Activated naive CD4-positive, alpha-beta T cell treated with Interleukin-2 at 50 U/mL for 16 hours (primary cell): ENCODE results near the gene ANKRD33B.
"Not testable (repeated sequence)": the region's sequence is repeated elsewhere in the genome, so short reads cannot be mapped to it uniquely, and the experiment has no call there.

Experiments
- DNase-seq: peaks from one replicate; pipeline ENCODE4 v3.0.0-alpha.2; 2020

ANKRD33B gene

DNA sequence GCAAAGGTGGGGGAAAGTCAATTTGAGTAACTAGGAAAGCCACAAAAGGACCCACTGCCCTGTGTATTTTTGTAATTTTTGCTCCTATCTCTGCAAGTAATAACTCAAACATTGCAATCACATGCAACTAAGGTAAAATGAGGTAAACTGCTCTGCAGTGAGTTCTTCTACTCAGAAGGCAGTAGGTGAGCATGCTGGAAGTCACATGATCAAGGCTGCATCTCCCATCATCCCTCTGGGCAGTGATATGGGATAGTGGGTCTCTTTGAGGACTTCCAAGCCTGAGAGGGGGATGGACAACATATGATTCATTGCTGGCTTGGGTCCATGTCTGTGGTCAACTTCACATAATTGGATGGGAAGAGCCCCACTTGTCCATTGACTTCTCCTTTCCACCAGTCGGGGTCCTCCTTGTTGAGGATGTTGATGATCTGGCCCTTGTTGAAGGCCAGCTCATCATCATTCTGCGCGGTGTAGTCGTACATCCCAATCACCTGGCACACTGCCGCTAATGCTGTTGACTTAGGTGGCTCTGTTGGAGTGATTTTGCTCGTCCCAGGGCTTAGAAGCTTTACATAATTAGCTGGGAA lies 100.4 kb downstream of the ANKRD33B start:
- not testable (repeated sequence) for DNase-seq

DNA sequence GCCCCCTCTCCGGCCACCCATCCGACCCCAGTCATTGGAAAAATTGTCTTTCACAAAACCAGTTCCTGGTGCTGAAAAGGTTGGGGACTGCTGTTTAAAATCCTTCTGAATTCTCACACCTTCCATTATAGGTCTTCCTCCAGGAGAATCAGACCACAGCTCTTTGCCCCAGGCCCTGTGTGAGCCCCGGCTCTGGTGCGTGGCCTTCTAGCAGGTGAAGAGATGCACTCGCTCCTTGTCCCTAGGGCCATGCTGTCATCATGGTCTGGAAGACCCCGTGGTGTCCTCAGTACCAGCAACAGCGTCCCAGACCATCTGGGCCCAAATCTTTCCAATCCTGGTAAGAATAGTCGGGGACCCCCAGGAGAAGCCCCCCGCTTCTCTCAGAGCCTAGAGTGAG lies 101.9 kb downstream of the ANKRD33B start:
- no peak for DNase-seq

- DNase-seq: no peak
Measured at GRCh38 chr5:10666531-10667299, 102.8 kb downstream of the ANKRD33B start.

- no peak for DNase-seq
Measured at GRCh38 chr5:10667431-10668057, 103.7 kb downstream of the ANKRD33B start.

GRCh38 chr5:10668697-10669096 lies 104.8 kb downstream of the ANKRD33B start:
- no peak for DNase-seq

DNA sequence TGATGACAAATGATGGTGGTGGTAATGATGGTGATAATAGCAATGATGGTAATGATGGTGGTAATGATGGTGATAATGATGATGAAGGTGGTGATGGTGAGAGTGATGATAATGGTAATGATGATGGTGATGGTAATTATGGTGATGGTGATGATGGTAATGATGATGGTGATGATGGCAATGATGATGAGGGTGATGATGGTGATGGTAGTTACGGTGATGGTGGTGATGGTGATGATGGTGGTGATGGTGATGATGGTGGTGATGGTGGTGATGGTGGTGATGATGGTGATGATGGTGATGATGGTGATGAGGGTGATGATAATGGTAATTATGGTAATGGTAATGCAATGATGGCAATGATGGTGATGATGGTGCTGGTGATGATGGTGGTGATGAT lies 106.1 kb downstream of the ANKRD33B start:
- DNase-seq: no peak

DNA sequence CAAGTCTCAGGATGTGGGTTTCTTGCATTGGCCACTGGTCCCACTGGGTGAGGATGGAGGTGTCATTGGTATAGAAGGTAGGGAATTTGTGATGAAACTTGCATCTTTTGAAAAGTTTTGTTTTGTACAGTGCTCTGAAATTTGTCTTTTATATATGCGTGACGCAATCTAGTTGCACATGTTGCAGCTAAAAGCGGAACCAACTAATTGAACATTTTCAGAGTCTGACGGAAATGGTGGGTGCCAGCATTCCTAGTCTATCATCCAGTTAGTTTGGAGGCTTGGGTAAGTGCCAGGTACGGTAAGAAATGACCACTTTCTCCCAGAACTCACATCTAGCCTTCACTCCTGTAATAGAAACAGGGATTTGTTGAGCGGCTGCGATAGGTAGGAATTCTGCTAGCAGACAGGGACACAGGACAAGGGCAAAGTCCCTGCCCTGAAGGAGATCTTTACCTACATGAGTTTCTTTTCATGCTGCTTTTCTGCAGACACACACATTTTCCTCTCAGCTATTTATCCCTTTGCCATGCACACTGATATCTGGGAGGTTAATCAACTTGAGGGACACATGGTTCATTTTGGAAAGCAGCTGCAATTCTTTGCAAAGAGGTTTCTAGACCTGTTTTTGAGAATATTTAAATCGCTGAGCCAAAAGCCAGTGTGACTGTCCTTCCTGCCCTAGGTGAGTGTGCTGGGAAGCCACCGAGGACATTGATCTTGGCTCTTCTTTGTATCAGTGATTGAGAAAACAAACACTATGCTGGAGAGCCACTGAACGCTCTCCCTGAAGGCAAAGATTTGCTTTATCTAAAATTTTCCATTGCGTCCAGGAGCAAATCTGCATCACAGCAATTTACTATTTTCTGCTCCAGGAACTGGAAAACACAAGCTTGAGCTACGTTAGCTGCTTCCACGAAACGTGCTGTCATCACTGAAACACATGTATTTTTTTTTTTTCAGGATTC lies 107.5 kb downstream of the ANKRD33B start:
- DNase-seq: no peak

DNA sequence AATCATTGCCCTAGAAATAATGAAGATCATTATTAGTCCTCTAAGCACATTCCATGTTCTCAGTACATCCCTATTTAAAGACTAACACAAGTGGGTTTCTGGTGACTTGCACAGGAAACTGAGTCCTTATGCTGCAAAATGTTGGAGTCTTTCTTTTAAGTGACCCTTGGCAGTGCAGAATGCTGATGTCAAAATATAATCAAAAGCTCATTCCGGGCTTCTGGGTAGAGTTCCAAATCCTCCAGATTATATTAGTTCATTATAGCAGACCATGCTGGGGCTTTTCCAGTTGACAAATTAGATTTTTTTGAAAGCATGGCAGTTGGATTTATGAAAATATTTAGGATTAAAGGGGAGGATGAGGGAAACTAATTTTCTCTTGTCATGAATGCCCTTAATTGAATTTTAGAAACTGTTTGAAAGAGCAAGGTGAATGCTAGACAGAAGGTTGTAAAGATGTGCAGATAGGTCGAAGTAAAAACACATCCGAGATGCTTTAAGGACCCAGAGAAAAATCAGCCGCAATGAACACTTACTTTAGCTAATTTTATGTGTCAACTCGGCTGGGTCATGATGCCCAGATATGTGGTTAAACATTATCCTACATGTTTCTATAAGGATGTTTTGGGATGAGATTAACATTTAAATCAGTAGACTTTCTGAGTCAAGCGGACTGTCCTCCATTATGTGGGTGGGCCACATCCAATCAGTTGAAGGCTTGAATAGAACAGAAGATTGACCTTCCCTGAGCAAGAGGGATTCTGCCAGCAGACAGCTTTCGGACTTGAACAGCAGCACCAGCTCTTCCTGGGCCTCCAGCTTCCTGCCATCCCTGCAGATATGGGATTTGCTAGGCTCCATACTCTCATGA lies 108.5 kb downstream of the ANKRD33B start:
- no peak for DNase-seq

DNA sequence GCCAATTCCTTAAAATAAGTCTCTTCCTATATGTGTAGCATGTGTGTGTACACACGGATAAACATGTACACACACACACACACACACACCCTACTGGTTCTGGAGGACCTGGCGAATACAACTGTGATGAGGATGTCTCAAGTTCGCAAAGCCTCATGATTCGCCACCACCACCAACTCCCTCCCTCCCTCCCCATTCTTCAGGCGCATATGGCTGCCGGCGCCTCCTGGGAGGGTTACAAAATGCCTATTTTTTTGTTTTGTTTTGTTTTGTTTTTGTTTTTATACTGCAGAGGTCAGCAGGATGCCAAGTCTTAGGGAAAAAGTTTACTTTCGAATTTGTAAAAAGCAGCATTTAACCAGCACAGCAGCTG lies 109.1 kb downstream of the ANKRD33B start:
- no peak for DNase-seq

DNA sequence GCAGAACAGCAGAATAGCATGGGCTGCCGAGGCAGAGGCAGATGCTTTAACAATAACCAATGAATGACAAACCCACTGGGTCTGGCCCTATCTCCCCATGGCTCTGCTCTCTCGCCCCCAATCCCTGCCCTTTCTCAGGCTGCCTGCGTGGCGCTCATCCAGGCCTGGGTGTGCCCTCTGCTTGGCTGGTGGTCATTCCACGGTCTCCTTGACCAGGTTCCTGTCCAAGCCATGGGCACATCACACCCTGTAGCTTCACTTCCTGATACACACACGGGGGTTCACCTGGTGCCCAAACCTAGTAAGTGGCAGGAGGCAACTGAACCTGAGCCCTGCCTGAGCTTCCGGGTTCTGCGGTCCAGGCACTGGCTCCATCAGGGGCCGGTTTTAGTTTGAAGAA lies 109.5 kb downstream of the ANKRD33B start:
- no peak for DNase-seq

DNA sequence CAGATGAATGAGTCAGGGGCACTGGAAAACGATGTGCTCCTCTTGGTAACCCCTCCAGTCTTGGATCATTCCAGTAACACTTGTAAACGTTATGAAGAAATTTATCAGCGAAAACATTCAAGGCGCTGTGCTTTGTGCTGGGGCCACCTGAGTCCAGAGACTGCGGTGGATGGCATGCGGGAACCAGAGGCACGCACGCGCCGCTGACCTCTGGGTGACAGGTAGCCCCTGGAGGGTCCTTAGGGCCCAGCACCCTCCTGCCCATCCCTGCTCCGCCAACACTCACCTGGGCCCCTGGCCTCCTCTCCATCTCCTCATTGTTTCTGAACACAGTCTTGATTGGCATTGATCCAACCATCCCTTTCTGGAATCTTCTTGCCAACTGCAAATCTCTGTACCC lies 110.2 kb downstream of the ANKRD33B start:
- DNase-seq: no peak

- DNase-seq: no peak
Measured at GRCh38 chr5:10674582-10674981, 110.7 kb downstream of the ANKRD33B start.

GRCh38 chr5:10675177-10675700 lies 111.4 kb downstream of the ANKRD33B start:
- no peak for DNase-seq

DNA sequence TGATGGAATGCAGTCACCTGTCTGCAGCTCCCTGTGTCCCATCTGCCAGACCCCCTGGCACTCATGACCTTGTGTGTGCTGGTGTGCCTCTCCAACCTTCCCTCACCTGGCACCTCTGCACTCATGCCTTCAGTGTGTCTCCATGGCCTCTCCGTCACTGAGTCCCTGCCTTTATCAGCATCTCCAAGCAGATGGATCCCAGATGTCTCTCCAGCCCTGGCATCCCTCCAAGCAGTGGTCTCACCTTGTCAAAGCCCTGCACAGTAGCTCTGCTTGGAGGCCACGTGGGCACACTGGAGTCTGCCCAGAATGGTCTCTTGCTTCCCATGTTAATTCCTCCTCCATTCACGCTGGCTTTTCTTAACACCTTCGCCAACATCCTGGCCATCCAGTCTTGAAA lies 112.4 kb downstream of the ANKRD33B start:
- no peak for DNase-seq

GRCh38 chr5:10676946-10677345 lies 113.1 kb downstream of the ANKRD33B start:
- no peak for DNase-seq

GRCh38 chr5:10677533-10677932 lies 113.7 kb downstream of the ANKRD33B start:
- no peak for DNase-seq

GRCh38 chr5:10678244-10678643 lies 114.4 kb downstream of the ANKRD33B start:
- DNase-seq: no peak

DNA sequence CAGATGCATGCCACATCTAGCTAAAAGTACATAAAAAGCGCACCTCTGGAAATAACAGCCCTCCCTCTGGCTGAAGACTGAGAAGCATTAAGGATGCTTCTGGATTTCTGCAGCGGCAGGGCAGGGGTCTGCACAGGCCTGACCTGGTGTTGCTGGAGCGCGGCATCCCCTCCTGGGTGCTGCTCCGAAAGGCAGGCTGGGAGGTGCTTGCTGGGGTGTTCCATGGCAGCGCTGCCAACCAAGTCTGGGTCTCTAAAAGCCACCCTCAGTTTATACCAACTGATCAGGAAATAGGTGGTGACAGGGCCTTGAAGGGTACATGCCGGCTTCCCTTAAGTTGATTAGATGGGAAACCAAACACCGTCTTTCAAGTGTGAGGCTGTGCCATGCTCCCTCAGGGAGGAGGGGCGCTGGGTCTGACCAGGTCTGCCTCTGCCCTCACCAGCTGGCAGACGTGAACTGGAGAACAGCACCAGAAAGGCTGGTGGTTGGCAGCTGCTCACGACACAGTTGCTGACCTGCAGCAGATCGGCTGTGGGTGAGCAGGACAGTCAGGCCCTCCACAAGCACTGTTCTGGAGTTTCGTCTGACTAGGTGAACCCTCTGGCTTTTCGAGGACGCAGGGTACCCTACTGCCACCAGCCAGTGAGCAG lies 115.6 kb downstream of the ANKRD33B start:
- DNase-seq: no peak

- no peak for DNase-seq
Measured at GRCh38 chr5:10680876-10681481, 117.1 kb downstream of the ANKRD33B start.

- no peak for DNase-seq
Measured at GRCh38 chr5:10681731-10682679, 118.1 kb downstream of the ANKRD33B start.
